HL-60 (cell line): ENCODE results near the gene TBL3.

Experiments
- CTCF ChIP-seq: IDR thresholded peaks from one replicate; pipeline ENCODE4 v1.5.1; 2011; ENCODE audit warnings: low read length, control low read depth, inconsistent platforms; ENCODE audit not compliant: insufficient read depth
- POLR2AphosphoS5 ChIP-seq: IDR thresholded peaks from 2 replicates; pipeline ENCODE4 v1.6.1; 2012; ENCODE audit warnings: low read depth
- REST ChIP-seq: IDR thresholded peaks from 2 replicates; pipeline ENCODE4 v1.6.1; 2012; ENCODE audit warnings: low read depth; ENCODE audit not compliant: insufficient replicate concordance

- TF ChIP-seq CTCF: no peak
- TF ChIP-seq REST: no peak
- TF ChIP-seq POLR2AphosphoS5: no peak
These were observed 27.1 kb upstream of the TBL3 start for GRCh38 chr16:1944612-1945199.
